ENCODE data around the gene CACTIN. TPM values are rescaled to one million over a fixed set of nuclear protein-coding genes. Genes with fewer than 3 reads are reported as not detected.

Gene CACTIN
- total RNA-seq, 1 donor from 2014 or later = 38.9 TPM

- DNase-seq (ENCODE audit: low read depth) = no peak
- no peak for TF ChIP-seq CTCF (conservative IDR thresholded peaks at IDR 0.05; ENCODE audit: low read depth, low read length)
- no peak overlapping the region for H3K4me3 ChIP-seq (ENCODE audit: low read depth, low read length)
Measured at GRCh38 chr19:3622224-3622623, 4.4 kb downstream of the CACTIN start.

DNA sequence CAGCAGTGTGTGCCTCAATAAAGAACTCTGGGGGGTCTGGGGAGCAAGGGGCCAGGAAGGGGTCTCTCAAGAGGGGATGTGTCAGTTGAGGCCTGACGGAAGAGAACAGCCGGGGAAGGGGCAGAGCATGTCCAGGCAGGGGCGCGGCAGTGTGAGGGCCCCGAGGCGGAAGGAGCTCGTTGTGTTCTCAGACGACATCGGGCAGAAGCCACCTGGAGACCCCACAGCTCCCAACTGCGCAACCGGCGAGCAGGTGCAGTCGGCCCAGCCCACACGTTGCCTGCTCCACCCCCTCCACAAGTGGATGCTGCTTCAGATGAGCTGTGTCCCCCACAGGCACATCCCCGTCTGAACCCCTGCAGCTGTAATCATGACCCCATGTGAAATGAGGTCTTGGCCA, 4.9 kb downstream of the CACTIN start:
- H3K4me3 ChIP-seq (ENCODE audit: low read depth, low read length) = no peak overlapping the region
- no peak for TF ChIP-seq CTCF (conservative IDR thresholded peaks at IDR 0.05; ENCODE audit: low read depth, low read length)
- no peak for DNase-seq (ENCODE audit: low read depth)

DNA sequence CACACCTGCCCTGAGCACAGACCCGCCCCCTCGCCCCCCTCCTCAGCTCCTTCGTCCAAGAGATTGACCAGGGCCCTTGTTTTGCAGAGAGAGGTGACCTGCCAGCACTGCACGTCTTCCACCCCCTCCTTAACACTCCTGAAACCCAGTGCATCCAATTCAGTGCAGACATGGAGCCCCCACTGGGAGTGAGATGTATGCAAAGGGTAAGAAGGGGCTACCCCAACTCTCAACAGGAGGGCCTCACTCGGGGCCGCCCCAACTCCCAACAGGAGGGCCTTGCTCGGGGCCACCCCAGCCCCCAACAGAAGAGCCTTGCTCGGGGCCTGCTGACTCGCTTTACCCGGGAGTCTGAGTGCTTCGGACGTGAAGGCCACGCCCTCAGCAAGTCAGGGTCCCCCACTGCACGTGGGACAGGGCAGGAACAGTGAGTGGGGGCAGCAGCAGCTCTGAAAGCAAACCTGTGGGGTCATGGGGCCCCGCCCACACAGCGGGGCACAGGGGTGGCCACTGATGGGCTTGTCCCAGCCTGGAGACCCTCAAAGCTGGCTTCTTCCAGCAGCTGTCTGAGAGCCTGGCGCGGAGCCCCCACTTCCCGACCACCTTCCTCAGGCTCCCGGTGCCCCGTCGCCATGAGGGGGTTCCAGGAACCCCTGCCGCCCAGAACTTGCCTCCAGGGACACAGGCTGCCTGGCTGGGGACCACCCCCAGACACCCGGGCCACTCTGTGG, 5.6 kb downstream of the CACTIN start:
- DNase-seq (ENCODE audit: low read depth) = no peak
- H3K4me3 ChIP-seq (ENCODE audit: low read depth, low read length) = no peak overlapping the region
- no peak for TF ChIP-seq CTCF (conservative IDR thresholded peaks at IDR 0.05; ENCODE audit: low read depth, low read length)

- no peak for TF ChIP-seq CTCF (conservative IDR thresholded peaks at IDR 0.05; ENCODE audit: low read depth, low read length)
- no peak overlapping the region for H3K4me3 ChIP-seq (ENCODE audit: low read depth, low read length)
- DNase-seq (ENCODE audit: low read depth) = no peak
Measured at GRCh38 chr19:3620145-3620816, 6.3 kb downstream of the CACTIN start.

GRCh38 chr19:3619631-3620012, 7.0 kb downstream of the CACTIN start:
- TF ChIP-seq CTCF (conservative IDR thresholded peaks at IDR 0.05; ENCODE audit: low read depth, low read length) = no peak
- no peak overlapping the region for H3K4me3 ChIP-seq (ENCODE audit: low read depth, low read length)
- no peak for DNase-seq (ENCODE audit: low read depth)

DNA sequence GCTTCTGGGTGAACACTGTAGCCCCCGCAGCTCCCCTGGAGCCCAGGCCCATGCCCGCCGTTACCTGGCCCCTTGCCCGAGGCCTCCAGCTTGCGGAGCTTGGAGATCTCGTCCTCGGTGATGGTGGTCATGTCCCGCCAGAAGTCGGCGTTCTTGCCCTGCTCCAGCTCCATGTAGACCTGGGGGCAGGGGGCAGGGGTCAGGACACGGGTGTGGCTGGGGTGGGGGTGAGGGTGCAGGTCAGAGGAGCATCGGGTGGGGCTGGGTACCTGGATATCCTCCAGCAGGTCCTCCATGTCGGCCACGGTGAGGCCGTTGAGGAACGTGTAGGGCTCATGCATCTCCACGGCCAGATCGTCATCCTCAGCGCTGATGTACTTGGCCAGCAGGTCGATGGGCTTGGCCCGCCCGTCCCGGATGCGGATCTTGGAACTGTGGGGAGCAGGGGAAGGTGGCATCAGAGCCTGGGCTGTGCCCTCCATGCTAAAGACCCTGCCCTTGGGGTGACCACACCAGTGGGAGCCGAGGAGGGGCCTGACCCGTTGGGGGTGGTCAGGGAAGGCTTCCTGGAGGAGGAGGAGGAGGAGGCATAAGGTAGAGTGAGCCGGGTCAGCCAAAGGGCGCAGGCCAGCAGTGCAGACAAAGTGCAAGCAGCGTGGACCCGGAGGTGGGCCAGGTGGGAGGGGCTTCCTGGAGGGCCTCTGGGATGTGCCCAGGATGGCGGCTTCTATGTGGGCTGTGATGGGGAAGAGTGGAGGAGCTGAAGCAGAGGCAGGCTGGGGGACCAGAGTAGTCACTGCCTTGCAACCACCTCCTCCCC, 7.6 kb downstream of the CACTIN start:
- no peak for TF ChIP-seq CTCF (conservative IDR thresholded peaks at IDR 0.05; ENCODE audit: low read depth, low read length)
- DNase-seq (ENCODE audit: low read depth) = no peak
- no peak overlapping the region for H3K4me3 ChIP-seq (ENCODE audit: low read depth, low read length)

All from epithelial cell of proximal tubule (primary cell).